Fibroblast of the aortic adventitia (primary cell): Measurements from ENCODE around the gene ADAR. TPM values are rescaled to one million over a fixed set of nuclear protein-coding genes. Genes with fewer than 3 reads are reported as not detected.
A peak's percentile ranks its signal among the peaks of the same experiment; 100 is the strongest.

ENCODE experiments used
- DNase-seq: peaks from one replicate; pipeline ENCODE4 v3.0.0-alpha.2; 2010; ENCODE audit warnings: low read depth
- H3K4me3 ChIP-seq: 2 replicates; pipeline ENCODE4 v1.5.1; 2011; ENCODE audit warnings: low read depth, mild to moderate bottlenecking, control low read depth, low read length, moderate library complexity
- total RNA-seq: library from RNA; depleted of rRNA; stranded (reverse); fragments of >200 nt; gene quantifications from 2 replicates; pipeline ENCODE4 v1.2.3, GENCODE V29; 2012; ENCODE audit warnings: low replicate concordance
- TF ChIP-seq, protein P1 (sequence below): IDR thresholded peaks from 2 replicates; pipeline ENCODE4 v1.5.1; 2011; ENCODE audit warnings: mild to moderate bottlenecking, low read length, control low read depth, inconsistent platforms; ENCODE audit not compliant: insufficient read depth

Gene ADAR
- total RNA-seq, 1 donor = 114 TPM

- TF ChIP-seq, protein P1, sequence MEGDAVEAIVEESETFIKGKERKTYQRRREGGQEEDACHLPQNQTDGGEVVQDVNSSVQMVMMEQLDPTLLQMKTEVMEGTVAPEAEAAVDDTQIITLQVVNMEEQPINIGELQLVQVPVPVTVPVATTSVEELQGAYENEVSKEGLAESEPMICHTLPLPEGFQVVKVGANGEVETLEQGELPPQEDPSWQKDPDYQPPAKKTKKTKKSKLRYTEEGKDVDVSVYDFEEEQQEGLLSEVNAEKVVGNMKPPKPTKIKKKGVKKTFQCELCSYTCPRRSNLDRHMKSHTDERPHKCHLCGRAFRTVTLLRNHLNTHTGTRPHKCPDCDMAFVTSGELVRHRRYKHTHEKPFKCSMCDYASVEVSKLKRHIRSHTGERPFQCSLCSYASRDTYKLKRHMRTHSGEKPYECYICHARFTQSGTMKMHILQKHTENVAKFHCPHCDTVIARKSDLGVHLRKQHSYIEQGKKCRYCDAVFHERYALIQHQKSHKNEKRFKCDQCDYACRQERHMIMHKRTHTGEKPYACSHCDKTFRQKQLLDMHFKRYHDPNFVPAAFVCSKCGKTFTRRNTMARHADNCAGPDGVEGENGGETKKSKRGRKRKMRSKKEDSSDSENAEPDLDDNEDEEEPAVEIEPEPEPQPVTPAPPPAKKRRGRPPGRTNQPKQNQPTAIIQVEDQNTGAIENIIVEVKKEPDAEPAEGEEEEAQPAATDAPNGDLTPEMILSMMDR = no peak
- no peak overlapping the region for H3K4me3 ChIP-seq
- DNase-seq = no peak
Measured at GRCh38 chr1:154577346-154578057, 30.5 kb downstream of the ADAR start.

- no peak overlapping the region for H3K4me3 ChIP-seq
Measured at GRCh38 chr1:154575951-154576566, 31.9 kb downstream of the ADAR start.

GRCh38 chr1:154575147-154575927 lies 32.6 kb downstream of the ADAR start:
- H3K4me3 ChIP-seq = no peak overlapping the region
- TF ChIP-seq, protein P1 = no peak
- no peak for DNase-seq

More at GRCh38 chr1:154575951-154576566, 31.9 kb downstream of the ADAR start:
- TF ChIP-seq, protein P1 = no peak
- DNase-seq = no peak

GRCh38 chr1:154574716-154575115 lies 33.3 kb downstream of the ADAR start:
- peak; percentile 31 for DNase-seq
- H3K4me3 ChIP-seq = no peak overlapping the region
- TF ChIP-seq, protein P1 = no peak

DNA sequence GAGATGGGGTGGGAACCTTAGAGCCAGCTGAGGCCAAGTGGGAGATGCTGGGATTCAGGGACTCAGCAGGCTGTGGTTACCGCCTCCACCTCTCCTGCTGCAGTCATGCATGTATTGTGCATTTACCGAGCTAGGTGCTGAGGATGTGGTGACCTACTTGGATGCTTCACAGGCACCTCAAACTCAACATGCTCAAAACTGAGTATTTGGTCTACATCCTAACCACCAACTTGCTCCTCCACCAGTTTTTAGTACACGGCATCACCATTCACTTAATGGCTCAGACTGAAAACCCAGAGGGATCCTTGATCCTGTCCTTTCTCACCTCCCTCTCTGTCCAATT lies 34.8 kb downstream of the ADAR start:
- DNase-seq = no peak
- no peak overlapping the region for H3K4me3 ChIP-seq
- TF ChIP-seq, protein P1 = no peak

GRCh38 chr1:154572468-154573167 lies 35.4 kb downstream of the ADAR start:
- TF ChIP-seq, protein P1 = no peak
- no peak overlapping the region for H3K4me3 ChIP-seq
- DNase-seq = no peak
